IPS DF 4.7 (cell line): Measurements from ENCODE around the gene ZNF385A.

Experiments
- DNase-seq: peaks from one replicate; pipeline ENCODE4 v3.0.0-alpha.2; 2013; ENCODE audit warnings: low spot score; ENCODE audit errors: extremely low read depth

The ZNF385A gene

DNA sequence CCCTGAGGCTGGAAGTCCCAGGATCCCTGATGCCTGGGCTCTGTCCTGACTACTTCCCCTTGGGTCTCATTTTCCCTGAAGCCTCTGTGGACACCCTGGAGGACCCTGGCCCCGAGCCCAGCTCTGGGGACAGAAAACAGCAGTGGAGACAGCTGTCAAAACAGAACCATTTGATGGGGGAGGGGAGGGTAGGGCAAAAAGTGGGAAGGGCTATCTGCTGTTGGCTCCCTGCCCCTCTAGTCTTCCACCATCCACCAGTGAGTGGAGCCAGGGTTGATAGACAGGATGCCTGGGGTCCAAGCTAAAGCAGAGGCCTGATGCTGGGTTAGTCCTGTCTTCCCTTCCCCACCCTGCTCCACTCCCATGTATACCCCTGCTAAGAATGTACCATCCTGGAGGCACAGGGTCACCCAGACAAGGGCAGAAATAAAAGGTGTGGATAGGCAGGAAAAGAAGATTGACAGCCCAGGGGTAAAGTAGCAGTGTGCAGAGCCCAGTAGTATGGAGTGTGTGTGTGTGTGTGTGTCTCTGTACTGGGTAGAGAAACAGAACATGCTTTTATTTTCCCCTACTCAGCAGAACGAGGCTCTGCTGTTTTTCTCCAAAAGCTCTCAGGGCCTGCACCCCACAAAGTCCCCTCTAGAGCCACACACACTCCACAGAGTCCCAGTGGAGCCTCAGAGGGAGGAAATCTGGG is 9.8 kb downstream of the ZNF385A start:
- no peak for DNase-seq

DNA sequence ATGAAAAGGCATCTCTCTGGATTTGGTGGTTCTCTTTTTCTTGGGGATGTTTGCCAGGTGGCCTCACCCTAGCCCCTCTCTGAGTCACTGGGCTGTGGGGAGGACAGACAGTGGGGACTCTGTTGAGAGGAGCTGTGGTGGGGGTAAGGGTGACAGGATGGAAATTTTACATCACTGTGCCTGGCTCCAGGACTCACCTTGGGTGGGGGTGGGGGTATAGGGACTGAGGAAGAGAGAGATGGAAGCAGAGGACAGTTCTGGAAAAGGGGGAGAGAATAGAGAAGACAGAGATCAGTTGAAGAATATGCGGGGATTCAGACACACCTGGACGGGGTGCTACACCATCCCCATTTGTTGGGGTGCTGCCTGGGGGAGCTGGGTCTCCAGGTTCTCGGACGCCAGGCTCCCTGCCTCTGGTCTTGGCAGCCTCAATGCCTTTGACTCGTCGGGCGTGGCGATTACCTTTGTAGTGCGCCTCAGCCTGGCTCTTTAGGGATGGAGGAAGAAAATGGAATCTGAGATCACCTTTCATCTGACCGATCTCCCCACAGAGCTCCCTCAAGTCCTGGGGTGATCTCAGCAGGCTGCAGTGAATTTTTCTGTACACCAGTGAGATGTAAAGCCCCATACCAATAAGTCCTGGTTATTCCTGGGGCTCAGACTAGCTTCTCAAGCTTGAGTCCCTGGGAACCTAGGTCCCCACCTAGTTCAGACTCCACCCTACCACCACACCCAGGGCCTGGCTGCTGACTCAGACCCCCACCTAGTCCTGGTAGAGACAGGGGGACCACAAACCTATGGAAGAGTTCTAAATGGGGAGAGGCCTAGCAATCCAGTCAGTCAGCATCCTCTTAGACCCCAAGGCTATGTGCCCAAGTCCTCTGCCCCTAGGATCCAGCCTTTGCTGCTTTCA is 10.6 kb downstream of the ZNF385A start:
- DNase-seq = no peak

DNA sequence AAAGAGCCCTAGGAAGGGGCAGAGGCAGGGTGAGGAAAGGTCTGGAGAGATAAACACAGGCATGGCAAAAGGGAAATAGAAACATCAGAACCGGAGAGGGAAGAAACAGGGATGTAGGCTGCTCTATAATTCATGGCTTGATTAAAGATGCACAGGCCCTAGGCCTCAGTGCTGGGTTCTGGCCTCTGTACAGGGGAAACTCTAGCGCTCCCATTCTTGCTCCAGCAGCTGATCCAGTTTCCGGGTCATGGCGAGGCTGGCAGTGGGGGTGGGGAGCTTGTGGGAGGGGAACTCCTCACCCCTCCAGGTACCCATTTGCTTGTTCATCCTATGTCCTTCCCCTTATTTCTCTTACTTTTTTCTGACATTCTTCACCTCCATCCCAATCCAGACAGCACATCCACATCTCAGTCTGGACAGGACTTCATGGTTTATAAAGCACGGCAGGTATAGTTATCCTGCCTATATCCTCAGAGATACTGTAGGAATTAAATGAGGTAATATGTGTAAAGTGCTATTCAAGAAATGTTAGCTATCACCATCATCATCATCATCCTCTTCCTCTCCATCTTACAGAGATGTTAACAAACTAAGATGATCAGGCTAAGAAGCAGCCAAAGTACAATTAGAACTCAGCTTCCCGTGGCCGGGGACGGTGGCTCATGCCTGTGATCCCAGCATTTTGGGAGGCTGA is 12.3 kb downstream of the ZNF385A start:
- DNase-seq = no peak

DNA sequence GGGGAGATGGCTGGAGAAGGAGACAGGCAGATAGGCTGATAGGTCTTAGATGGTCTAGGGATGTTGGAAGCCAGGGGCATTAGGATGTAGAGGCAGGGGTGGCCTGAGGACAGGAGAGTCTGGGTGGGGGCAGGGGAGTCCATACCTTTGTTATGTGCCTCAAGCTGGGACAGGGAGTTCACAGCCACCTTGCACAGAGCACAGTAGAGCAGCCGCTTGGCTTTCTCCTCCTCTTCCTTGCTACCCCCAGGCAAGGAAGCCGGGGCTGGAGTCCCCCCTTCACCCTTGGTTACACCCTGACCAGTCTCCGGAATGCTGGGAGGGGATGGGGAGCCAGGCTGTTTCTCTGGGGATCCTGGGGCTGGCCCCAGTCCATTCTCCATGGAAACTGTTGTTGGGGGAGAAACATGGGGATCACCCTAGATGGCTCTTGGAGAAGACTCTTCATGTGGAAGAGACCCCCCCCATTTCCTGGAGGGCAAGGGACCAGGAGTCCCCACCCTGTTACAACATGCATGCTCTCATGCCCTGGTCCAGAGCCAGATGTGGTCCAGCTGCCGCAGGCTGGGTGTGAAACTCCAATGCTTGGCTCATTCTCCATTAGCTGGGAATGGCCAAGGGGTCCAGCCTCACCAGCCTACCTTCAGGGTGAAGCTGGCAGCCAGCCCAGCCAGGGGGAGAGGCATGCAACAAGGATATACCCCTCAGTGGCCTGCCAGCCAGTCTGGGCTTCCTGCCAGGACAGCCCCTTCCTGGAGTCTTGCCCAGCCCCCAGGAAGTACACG is 13.0 kb downstream of the ZNF385A start:
- no peak for DNase-seq

DNA sequence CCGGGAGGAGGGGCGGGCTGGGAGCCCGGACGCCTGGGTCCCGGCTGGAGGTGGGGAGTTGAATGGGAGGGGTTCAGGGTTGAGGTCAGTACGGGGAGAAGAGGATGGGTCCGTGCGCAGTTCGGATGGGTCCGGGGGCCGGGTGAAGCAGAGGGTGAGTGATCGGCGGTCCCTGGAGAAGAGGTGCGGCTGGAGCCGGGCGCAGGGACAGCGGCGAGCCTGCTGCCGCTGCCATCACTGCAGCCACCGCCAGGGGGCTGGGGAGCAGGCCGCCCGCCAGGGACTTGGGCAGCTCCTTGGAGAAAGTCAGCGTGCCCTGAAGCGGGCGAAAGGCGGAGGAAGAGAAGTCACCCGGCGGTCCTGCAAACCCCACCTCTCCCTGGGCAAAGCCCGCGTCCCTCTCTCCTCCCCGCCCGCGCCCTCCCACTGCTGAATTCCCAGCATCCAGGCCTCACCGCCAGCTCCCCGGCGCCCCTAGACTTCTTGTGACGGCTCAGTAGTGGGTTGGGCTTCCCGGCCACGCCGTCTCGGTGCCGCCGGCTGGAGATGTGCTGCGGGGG is 14.3 kb downstream of the ZNF385A start:
- DNase-seq = no peak

DNA sequence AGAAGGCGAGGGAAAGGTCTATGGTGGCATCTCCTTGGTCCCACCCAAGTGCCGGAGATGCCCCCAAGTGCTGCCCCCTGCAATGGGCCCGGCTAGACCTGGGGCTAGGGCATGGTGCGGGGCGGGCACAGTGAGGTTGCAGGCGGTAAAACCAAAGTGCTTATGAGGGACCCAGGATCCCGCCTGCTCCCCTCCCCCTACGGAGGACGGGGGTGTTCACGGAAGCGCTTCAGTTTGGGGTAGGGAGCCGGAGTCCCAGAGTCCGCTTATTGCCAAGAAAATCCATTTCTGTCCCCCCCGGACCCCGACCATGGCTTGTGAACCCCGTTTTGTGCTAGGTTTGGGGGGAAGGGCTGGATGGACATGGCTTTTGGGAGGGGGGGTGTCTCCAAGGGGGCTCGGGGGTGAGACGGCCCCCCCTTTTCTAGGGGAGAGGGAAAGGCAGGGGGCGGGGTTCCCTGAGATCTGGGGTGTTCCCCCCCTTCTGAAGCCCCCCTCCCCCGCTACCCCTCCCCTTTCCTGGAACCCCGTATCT is 14.9 kb downstream of the ZNF385A start:
- no peak for DNase-seq

DNA sequence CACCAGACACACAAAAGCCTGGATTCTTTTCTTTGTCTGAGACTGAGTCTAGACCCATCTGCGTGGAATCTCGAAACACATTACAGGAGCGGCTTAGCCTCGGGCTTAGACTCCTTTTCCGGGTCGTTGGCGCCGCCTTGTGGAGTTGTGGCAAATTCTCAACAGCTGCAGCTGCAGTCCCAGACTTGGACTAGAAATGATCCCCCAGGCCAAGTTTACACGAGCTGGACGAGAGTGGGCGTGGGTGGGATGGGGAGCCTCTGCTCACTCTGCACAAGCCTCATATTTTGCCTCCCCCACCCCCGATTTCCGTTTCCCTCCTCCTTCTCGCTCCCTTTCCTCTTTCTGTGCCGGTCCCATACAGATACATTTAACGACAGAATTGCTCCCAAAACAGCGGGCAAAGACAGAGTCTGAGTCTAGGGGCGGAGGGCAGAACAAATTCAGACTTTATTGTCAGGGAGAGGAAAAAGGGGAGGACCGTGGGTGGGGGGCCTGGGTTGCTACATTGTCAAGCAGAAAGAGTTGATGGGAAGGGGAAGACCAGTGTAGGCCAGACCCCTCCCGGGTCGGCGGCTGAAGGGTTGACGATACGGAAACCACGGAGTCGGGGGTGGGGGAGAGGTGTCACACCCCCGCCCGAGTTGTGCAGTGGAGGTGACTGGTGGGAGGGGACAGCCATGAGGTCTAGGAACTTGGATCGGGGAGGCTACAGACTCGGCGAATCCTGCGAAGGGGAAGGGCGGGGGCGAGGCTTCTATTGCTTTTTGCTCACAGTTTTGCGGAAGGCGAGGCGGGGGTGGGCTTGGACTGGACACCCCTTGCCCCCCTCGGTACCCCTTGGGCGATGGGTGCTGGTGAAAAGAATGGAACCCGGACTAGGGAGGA is 15.6 kb downstream of the ZNF385A start:
- DNase-seq = no peak

DNA sequence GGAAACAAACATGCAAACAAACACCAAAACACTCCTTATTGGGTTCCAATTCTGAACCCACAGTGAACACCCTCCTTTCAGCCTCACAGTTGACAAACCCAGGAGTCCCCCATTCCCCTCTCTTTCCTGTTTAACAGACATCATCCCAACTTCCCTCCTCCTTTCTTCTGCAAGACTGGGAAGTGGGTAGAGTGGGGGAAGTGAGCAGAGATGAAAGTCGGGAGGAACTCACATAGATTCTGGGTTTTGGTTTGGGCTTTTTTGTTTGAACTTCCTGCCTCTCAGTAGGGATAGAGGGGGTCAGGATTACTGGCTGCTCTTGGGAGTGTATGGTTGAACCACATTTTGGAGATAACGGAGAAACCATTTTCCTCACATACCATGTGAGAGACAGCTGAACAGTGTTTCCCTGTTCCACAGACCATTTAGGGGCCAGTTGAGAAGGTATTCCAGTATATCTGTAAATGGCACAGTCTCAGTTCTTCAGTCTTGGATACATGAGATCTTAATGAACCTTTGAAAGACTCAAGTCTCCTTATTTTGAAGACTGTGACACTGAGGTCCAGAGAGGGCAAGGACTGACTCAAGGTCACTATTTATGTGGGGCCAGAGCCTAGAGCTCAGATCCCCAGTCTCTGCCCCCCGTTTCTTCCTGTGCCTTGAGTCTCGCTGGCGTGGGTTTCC is 16.4 kb downstream of the ZNF385A start:
- no peak for DNase-seq

DNA sequence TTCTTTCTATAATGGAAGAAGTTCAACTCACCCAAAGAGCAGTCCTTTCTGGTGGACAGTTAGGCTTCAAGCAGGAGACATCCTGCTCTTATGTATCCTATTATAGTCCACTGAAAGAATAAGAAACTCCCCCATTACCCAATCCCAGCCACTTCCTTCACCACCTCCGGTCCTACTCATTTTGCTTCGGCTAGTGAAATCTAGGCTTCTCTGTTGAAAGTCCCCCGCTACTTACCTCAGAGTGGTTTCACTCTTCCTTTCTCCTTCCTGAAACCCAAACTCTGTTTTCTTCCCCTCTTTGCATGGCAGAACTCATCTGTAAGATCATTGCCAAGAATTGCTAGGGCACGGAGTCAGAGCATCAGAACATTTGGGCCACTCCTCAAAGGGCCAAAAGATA is 20.1 kb downstream of the ZNF385A start, which contains the start of gene GPR84:
Gene GPR84 (minus strand): TSS at position 74 of the 400 bp plus-strand sequence. CDS start 635 bp downstream, outside the sequence.
- DNase-seq = no peak

DNA sequence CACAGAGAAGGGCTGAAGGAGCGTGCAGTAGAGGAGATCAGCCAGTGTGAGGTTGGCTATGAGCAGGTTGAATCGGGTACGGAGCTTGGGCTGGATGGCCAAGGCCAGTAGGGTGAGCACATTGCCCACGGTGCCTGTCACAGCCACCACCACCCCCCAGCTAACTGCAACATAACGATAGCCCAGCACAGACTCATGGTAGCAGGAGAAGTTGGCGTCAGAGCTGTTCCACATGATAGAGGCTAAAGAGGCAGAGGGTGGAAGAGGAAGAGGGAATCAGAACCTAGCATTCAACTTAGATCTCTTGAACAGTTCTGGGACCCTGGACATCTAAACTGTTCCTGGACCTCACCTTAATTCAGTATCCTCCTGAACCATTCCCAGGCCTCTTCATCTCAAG is 20.9 kb downstream of the ZNF385A start:
- no peak for DNase-seq

DNA sequence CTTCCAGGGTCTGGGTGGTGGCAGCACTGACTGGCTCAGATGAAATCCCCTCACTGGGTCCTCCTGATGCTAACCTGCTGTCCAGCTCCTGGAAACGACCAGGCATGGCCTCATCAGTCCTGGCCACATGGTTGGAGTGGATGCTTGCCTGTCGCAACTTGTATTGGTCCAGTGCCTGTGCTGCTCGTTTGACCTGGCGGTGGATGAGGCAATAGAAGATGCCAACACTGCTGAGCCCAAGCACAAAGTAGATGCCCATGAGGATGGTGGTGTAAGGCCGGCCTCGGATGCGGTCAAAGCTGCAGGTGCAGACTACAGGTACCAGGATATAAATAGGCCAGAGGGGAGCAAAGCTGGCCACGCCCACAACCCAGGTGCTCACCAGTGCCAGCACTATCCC is 21.5 kb downstream of the ZNF385A start:
- no peak for DNase-seq

DNA sequence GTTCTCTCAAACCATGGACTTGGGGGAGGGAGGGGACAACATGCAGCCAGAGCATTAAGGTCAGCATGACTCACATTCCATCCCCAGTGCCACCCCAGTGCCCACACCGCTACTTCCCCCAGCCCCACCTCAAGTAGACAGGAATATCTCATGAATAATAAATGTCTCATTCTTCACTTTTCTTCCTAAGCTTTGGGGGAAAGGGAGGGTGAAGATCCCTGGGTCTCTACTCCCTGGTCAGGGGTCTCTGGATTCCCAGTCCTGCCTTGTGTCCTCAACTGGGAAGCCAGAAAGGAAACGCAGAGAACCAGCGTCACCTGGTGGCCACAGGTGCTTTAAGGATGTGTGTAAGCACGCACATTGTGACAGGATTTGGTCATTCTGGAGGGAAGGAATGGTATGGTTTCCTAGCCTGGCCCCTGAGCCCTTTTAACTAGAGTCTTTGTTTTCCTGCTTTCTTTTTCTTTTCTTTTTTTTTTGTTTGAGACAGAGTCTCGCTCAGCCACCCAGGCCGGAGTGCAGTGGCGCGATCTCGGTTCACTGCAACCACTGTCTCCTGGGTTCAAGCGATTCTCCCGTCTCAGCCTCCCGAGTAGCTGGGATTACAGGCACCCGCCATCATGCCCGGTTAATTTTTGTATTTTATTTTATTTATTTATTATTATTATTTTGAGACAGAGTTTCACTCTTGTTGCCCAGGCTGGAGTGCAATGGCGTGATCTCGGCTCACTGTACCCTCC is 23.6 kb downstream of the ZNF385A start:
- peak; percentile 91 for DNase-seq

DNA sequence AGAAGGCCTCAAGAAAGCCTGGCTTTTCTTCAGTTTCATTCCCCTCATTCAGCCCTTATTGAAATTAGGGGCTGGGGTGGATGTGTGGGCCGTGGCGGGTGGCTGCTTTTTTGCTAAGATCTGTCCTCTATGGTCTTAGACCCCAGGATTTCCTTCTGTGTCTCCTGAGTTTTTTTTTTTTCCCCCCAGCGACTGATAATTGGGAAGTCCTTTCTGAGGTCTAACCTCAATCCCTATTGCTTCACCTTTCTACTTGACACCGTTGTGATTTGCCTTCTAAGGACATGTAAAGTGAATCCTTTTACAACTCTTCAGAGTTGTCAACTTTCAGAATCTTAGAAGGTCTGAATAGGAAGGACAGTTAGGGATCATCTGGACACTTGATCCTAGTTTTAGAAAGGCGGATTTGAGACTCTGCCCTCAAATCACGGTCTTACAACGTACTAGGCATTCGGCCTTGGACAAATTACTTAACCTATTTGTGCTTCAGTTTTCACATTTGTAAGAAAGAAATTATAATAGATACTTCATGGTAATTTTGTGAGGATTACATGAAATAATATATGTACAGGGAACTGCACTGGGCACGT is 24.7 kb downstream of the ZNF385A start:
- DNase-seq = no peak

DNA sequence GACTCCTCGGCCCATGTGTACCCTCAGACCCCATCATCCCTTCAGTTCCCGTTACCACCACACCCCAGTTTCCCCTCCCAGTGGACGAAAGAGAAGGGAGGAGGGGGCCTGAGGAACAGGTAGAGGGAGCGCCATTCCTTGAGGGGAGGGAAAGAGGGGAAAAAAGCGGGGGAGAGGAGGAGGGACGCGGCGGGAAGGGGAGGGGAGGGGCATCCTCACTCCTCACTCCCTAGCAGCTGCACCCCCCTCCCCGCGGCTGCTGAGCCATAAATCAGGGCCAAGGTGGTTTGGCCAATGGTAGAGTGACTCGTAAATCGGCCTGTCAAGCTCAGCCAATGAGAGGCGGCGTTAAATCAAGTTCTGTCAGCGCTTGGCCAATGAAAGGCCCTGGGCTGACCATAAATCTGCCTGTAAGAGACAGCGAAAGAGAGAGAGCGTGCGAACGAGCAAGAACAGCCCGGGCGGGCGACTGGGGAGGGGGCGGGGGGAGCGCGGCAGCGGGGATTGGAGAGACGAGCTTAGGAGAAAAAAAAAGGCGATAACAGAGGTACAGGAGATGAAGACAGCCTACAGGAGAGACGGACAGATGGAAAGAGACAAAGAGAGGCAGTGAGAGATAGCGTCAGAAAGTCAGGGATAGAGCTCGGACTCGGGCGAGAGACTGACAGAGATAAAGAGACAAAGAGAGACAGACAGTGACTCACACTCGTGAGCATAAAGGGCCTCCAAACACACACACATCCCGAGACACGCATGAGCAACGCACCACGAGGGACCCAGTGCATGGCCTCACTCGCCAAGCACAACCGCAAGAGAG is 25.4 kb downstream of the ZNF385A start:
- DNase-seq = peak; percentile 100

DNA sequence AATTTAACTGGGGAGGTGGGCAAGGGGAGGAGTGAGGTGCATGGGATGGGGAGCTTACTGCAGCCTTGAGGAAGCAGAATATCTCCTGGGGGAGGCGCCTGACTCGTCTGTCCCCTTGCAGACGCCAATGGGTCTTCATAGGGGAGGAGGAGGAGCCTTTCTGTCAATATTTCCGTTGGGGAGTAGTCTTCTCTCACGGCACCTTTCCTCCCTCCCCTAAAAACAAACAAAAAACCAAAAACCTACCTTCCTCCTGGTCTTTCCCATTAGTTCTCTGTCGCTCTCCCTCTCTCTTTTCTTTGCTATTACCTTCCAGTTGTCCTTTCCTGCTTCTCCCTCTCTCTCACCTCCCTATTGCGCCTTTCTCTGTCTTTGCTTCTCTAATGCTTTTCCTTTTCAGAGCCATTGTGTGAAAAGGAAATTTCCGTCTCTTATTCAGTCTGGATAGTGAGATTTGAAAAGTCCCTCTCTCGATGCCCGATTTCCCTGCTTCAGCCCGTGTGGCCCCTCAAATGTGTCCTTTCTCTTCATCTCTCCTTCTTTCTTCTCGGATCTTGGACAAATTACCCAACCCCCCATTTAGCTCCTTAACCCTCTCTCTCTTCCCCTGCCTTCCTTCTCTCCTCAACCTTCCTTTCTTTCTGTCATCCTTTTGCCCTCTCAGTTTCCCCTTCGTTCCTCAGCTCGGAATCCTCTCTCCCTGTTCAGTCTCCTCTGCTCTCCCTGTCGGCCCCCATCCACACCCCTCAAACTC is 26.2 kb downstream of the ZNF385A start:
- no peak for DNase-seq

DNA sequence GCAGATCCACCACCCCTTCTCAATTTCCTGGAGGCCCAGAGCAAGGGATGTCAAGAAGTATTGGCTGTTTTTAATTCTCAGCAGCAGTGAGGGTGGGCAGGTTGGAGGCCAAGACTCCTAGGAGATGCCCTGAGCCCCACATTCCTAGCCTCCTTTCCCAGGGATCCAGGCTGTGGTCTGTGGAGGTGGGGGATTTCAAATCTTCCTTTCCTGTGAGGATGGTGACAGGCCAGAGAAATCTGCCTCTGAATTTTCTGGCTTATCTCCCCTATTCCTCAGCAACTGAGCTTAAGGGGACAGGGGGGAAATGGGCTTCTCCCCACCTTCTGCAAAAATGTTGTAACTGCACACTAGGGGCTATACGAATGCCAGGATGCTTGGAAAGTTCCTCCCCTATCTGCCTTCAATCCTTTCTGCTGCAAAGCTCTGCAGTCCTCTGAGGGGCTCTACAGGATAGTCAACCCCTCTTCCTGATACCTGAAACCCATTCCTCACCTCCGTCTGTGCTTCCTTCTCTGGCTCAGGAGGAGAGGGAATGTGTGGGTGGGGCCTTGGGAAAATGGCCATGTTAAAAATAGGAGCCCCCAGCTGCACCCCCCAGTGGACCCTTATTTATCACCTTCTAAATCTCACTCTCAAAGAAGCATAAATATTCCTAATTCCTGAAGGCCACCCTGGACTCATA is 26.9 kb downstream of the ZNF385A start:
- no peak for DNase-seq
